ENCODE results near the gene PIK3CA.
A peak's percentile ranks its signal among the peaks of the same experiment; 100 is the strongest.
"Not testable (repeated sequence)": the region's sequence is repeated elsewhere in the genome, so short reads cannot be mapped to it uniquely, and the experiment has no call there.

PIK3CA gene

DNA sequence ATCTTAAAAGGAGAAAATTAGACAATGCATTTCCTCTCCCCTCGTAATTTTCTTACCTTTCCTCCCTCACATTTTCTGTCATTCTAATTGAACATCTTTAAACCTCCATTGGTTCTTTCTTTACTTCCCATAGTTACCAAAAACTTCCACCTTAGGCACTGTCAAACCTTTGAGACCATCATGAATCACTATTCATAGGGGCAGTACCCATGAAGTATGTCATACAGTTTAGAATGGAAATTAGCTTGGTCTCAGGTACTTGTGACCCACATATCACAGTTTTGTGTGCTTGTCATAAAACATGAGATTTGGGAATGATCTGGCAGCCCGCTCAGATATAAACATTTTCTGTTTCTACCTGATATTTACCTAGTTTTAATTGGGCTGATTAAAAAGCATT is 52.6 kb downstream of the PIK3CA start:
- DNase-seq (ENCODE audit: low read depth in 2 of 2) = no peak

DNA sequence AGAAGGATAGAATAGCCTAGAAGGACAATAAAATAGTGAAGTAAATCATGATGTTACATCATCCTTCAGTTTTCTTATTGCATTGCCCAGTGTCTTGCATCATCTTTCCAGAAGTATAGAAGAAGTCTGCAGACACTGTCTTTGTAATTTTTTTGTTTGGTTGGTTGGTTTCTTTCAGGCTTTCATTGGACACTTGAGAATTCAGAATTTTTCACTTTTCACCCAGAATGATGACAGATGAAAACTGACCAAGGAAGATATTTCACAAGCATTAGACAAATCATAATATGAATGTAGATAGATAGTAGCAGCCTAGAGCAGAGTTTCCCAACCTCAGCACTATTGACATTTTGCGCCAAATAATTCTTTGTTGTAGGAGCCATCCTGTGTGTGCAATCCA is 67.4 kb downstream of the PIK3CA start:
- DNase-seq (ENCODE audit: low read depth in 2 of 2) = not testable (repeated sequence)

DNA sequence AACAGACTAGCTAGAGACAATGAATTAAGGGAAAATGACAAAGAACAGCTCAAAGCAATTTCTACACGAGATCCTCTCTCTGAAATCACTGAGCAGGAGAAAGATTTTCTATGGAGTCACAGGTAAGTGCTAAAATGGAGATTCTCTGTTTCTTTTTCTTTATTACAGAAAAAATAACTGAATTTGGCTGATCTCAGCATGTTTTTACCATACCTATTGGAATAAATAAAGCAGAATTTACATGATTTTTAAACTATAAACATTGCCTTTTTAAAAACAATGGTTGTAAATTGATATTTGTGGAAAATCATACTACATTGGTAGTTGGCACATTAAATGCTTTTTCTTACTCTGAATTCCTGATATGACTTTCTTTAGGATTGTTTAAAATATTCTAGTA is 70.1 kb downstream of the PIK3CA start:
- not testable (repeated sequence) for DNase-seq (ENCODE audit: low read depth in 2 of 2)

DNA sequence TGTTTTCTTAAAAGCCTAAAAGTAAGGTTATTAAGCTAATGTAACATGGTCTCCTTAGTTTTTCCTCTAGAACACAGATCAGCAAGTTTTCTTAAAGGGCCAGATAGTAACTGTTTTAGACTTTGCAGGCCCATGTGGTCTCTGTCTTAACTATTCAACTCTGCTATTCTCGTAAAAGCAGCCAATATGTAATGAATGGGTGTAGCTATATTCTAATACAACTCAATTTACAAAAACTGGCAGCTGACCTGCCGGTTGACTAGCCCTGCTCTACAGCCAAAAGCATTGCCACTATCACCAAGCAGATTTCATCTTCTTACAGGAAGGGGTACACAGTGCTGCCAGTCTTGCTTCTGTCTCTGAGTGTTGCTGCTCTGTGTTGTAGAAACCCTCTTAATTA is 75.4 kb downstream of the PIK3CA start:
- no peak for DNase-seq (ENCODE audit: low read depth in 2 of 2)

DNA sequence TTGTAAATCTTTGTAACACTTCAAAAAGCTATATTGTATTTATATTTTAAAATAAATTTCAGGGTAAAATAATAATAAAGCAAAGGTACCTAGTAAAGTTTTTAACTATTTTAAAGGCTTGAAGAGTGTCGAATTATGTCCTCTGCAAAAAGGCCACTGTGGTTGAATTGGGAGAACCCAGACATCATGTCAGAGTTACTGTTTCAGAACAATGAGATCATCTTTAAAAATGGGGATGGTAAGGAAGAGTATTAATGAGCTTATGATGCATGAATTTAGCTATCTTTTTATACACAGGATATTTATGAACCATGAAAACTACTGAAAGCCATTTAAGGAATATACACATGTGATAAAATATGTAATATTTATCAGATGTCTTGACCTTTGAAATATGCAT is 76.4 kb downstream of the PIK3CA start:
- no peak for DNase-seq (ENCODE audit: low read depth in 2 of 2)

DNA sequence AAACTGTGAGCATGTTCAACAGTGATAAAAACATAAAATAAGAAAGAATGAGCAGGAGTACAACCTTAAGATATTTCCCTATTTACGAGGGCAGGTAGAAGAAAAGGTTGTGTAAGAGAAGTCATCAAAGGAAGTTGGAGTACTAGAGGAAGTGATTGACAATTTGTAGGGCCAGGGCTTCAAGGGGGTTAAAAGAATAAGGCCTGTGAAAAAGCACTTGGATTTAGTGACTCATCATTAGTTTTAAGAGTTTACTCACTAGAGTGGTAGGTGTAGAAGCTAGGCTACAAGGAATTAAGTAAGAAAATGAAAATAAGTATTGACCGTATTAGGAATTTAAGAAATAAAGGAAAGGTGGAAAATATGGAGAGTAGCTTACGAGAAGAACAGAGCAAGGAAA is 79.2 kb downstream of the PIK3CA start:
- no peak for DNase-seq (ENCODE audit: low read depth in 2 of 2)

DNA sequence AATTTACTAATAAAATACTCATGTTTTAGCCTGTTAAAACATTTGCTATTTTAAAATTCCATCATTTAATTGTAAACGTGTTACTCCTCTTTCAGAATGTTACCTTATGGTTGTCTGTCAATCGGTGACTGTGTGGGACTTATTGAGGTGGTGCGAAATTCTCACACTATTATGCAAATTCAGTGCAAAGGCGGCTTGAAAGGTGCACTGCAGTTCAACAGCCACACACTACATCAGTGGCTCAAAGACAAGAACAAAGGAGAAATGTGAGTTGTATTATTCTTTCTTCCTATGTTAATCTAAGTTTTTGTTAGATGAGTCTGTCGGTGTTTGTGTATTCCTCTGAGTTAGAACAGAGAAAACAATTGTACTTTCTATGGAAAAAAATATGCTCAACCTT is 81.0 kb downstream of the PIK3CA start:
- DNase-seq (ENCODE audit: low read depth in 2 of 2) = no peak

DNA sequence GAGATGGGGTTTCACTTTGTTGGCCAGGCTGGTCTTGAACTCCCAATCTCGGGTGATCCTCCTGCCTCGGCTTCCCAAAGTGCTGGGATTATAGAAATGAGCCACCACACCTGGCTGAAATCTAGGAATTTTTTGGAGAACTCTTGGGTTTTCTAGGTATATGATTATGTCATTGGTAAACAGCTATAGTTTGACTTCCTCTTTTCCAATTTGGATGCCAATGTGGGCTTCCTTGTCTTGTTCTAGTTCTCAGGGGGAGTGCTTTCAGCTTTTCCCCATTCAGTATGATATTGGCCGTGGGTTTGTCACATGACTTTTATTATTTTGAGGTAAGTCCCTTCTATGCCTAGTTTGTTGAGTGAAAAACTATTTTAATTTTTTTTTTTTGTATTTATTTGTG is 84.9 kb downstream of the PIK3CA start:
- DNase-seq (ENCODE audit: low read depth in 2 of 2) = no peak

DNA sequence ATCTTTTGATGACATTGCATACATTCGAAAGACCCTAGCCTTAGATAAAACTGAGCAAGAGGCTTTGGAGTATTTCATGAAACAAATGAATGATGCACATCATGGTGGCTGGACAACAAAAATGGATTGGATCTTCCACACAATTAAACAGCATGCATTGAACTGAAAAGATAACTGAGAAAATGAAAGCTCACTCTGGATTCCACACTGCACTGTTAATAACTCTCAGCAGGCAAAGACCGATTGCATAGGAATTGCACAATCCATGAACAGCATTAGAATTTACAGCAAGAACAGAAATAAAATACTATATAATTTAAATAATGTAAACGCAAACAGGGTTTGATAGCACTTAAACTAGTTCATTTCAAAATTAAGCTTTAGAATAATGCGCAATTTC is 86.0 kb downstream of the PIK3CA start:
- DNase-seq (ENCODE audit: low read depth in 2 of 2) = no peak

DNA sequence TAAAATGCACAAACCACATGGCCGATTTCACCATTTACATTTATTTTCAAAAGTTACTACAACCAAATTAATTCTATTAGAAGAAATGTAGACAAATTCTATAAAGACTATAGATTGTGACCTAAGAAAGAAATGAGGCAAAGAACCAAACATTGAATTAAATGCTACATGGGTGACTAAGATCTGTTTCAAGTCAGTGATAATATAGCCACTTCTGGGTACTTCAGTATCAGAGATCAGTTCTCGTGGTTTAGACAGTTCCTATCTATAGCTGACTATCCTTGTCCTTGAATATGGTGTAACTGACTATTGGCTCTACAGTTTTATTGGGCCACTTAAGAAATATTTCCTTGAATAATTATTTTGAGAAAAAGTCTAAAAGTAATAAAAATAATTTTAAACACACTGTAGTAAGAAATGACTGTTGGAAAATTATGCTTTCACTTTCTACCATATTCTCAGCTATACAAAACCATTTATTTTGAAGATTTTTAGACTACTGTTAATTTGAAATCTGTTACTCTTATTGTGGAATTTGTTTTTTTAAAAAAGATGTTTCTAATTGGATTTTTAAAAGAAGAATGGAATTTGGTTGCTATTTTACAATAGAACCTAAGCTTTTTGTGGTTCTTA is 88.6 kb downstream of the PIK3CA start:
- DNase-seq (ENCODE audit: low read depth in 2 of 2) = no peak

DNA sequence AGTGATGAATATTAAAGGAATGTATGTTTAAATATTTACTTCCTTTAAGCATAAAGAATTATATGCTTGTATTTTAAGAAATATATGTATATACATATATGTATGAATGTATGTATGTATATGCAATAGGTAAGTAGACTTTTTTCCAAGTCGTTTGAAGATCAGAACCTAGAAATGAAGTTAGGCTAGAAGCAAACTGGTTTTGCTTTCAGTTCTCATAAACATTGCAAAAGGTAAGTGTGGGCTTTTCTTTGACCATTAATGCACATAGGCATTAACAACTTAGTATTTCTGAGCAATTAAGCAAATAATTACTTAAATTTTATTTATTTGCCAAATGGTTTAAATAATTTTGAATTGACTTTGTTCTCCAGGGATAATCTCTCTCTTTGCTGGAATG is 92.1 kb downstream of the PIK3CA start:
- DNase-seq (ENCODE audit: low read depth in 2 of 2) = not testable (repeated sequence)

DNA sequence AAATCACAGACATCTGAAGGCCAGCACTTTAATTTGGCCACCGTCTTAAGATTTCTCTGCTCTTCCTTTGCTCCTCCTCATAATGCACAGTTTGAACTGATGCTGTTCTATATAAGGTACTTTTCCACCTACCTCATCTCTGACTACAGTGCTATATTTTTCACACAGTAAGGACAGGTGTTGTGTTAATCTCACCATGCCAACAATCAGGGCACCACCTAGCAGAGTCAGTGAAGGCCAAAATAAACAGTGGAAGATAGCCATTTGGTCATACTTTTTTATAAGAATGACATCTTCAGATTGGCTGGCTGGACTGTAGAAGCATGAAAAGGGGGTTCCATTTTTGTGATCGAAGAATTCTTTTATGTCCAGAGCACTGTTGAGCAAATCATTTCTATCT is 94.7 kb downstream of the PIK3CA start:
- not testable (repeated sequence) for DNase-seq (ENCODE audit: low read depth in 2 of 2)

DNA sequence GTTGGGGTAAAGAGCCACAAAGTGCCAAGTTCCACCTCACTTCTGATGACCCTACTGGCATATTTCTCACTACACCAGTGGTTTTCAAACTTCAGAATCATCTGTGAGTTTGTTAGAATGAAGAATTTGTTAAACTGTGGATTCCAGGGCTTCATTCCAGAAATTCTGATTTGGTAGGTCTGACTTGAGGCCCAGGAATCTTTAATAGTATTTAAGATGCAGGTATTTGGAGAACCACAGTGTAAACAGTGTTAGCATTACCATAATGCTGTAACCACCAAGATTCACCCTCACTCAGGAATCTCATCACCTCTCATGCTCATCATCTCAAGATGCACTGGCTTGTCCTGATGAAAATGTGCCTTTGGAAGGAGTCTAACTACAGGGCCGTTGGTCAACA is 96.7 kb downstream of the PIK3CA start:
- DNase-seq (ENCODE audit: low read depth in 2 of 2) = no peak

DNA sequence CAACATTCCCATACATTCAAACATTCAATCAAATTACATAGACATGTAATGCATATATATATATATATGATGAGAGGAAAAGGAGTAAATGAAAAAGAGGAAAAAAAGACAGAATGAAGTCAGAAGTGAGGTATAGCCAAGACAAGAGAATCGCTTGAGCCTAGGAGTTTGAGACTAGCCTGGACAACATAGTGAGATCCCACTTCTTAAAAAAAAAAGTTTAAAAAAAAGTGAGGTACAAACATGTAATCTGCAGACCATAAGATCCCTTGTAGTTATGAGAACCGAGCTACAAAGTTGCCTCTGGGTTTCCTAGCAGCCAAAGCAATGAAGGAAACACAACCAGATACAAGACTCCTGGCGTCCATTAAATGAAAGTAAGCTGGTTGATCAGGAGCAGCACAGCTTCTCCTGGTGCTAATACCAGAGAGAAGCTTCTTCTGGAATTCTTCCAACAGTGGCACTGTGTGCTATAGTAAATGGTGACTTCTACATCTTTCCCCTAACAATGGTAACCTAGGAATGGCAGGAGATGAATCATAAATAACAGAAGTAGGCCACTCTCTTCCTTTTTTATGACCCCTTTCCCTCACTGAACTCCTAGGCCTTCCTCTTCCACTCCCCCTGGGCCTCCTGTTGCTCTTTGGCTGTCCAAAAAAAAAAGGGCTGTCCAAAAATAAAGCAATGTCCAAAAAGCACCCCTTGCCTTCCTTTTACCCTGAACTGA is 99.3 kb downstream of the PIK3CA start:
- DNase-seq (ENCODE audit: low read depth in 2 of 2) = no peak

DNA sequence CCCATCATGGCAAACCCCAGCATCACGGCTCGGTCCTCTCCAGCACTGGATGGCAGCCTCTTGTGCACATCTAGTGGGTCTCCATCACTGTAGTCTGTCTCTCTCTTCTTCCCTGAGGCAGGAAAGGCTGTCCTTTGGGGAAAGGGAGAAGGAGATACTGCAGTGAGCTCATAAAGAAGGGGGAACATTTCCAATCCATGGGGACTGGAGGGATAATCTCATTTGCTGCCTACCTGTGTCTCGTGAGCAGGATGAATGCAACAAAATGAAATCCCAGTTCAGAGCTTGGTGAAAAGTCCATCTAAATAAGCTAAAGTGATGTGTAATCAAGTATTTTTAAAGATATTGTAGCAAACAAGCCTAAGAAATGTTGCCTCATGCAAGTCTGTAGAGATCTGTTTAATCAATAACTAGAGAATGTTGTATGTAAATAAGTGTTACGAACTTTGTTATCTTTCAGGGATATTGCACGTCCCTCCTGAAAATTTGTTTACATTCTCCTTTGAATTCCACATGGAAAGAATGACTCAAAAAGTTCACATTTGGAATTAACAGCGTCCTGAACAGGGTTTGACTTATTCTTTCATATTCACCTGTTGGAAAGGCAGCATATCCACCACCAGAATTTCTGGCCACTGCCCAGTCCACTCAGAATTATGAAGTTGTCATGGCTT is 102.8 kb downstream of the PIK3CA start, which contains the start of gene KCNMB3:
TSS of gene KCNMB3 (minus strand) at position 312 of the 674 bp plus-strand sequence. CDS start at position 188, 124 bp downstream.
- no peak for DNase-seq (ENCODE audit: low read depth in 2 of 2)

DNA sequence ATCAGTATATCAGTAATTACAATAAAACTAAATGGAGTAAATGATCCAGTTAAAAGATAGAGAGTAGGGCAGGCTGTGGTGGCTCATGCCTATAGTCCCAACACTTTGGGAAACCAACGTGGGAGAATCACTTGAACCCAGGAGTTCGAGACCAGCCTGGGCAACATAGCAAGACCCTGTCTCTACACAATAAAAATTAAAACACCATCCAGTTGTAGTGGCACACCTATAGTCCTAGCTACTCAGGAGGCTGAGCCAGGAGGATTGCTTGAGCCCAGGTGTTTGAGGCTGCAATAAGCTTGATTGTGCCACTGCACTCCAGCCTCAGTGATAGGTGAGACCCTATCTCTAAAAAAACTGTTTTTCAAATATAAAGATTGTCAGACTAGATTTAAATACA is 108.7 kb downstream of the PIK3CA start:
- no peak for DNase-seq (ENCODE audit: low read depth in 2 of 2)

DNA sequence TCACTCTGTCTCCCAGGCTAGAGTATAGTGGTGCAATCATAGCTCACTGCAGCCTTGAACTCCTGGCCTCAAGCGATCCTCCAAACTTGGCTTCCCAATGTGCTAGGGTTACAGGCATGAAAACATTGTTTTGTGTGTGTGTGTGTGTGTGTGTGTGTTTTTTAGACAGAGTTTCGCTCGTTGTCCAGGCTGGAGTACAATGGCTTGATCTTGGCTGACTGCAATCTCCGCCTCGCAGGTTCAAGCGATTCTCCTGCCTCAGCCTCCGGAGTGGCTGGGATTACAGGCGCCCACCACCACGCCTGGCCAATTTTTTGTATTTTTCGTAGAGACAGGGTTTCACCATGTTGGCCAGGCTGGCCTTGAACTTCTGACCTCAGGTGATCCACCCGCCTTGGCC is 109.6 kb downstream of the PIK3CA start:
- not testable (repeated sequence) for DNase-seq (ENCODE audit: low read depth in 2 of 2)

DNA sequence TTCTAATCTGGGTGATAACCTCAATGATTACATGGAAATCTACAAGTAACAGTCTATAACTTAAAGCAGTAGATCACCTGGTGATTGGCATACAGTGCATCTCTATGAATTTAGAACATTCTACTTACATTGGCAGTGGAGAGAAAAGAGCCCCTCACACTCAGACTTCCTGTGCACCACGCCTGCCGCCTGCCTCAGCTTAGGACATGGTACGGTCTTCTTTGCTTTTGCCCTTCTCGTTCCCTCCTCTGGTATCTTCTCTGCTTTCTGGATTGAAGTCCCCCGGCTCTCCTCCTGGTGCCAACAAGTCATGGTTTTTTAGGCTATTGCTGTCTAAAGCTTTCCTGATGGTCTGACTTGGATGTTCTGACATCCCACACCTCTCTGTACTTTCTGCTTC is 110.7 kb downstream of the PIK3CA start:
- no peak for DNase-seq (ENCODE audit: low read depth in 2 of 2)

DNA sequence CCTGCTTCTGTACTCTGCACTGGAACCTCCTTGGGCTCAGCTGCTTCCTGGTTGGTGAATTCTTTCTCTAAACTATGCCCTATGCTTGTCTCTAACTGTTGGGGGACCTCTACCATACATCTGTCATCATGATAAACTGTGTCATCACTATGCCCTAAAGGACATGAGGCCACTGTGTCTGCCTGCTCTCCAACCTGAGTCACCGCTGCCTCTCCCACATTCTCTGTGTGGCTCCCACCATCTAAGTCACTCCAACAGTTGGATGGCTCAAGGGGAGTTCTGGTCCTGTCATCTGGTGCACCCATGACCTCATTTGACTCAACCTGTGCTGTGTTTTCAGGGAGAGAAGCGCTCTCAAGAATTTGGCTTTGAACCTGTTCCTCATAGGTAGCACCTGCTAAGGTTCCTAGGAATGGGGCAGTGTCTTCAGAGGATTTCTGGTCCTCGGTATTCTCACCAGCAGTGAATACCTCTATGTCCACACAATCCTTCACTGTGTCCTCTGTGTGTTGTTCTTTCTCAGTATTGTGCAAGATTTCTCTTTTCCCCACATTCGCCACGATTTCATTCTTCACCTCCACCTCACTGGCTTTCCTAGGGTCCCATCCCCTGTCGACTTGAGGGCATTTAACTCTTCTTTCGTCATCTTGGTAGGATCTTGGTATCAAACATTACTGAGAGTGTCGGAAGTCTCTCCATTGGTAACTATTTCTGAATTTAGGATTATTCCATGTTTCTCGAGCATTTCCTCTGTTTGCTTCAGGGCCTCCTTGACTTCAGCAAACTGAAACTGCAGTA is 112.0 kb downstream of the PIK3CA start:
- not testable (repeated sequence) for DNase-seq (ENCODE audit: low read depth in 2 of 2)

DNA sequence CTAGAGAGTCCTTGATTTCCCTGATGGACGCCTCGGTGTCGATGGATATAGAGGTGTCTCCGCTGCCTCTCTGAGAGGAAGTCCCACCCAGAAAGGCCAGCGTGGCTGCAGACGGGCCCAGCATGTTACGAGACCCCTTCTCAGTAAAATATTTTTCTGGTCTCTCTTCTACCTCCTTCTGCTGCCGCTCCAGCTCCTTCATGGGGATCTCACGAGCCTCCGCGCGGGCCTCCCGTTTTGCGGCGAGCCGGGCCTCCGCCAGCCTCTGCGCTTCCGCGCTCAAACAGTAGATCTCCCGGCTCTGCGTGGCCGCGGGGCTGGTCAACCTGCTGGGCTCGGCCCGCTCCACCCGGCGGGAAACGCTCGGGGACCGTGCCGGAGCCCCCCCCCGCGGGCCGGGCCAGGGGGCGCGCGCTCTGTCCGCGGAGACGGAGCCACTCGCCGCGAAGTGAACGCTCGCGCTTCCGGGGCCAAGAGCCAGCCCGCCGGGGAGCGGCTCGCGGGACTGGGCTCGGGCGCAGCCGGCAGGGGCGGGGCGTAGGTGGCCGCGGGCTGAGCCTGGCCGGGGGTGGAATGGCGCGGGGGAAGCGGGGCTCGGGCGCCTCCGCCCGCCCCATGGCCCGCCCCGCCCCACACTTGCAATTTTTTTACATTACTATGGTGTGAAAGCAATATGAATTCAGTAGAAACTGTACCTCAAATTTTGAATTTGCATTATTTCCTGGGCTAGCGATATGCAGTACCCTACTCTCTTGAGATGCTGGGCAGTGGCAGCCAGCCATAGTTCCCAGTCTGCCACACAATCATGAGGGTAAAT is 113.0 kb downstream of the PIK3CA start:
- DNase-seq (ENCODE audit: low read depth in 2 of 2) = peak; percentile 45 to 46

DNA sequence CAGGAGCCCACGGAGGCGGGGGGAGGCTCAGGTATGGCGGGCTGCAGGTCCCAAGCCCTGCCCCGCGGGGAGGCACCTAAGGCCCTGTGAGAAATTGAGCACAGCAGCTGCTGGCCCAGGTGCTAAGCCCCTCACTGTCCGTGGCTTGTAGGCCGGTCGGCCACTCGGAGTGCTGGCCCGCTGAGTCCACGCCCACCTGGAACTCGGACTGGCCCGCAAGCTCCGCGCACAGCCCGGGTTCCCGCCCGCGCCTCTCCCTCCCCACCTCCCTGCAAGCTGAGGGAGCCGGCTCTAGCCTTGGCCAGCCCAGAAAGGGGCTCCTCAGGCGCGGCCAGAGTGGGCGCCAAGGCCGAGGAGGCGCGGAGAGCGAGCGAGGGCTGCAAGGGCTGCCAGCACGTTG is 115.0 kb downstream of the PIK3CA start:
- no peak for DNase-seq (ENCODE audit: low read depth in 2 of 2)
